ENCODE results near the gene NPY4R2.
"Not testable (repeated sequence)": the region's sequence is repeated elsewhere in the genome, so short reads cannot be mapped to it uniquely, and the experiment has no call there.

Gene NPY4R2

DNA sequence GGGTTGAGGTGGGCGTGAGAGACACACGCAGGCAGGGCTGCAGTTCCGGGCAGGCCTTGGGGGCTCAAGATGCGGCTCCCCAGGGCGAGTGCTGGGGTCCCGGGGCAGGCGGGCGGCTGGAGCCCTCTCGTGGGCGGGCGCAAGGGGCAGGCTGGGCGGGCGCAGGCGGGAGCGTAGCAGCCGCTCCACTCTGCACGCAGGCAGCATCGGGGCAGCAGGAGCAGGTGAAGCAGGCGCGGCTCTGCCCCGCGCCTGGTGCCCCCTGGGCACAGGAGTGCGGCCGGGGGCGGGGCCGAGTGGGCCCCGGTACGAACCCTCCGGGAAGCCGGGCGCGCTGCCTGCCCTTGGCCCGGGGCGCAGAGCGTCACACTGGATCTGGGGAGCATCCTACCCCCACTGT lies at the start of gene NPY4R2:
Gene NPY4R2, plus strand, starts transcription at position 188 of the 400 bp plus-strand sequence. CDS start 3,326 bp downstream, outside the sequence.
- not testable (repeated sequence) for DNase-seq

DNA sequence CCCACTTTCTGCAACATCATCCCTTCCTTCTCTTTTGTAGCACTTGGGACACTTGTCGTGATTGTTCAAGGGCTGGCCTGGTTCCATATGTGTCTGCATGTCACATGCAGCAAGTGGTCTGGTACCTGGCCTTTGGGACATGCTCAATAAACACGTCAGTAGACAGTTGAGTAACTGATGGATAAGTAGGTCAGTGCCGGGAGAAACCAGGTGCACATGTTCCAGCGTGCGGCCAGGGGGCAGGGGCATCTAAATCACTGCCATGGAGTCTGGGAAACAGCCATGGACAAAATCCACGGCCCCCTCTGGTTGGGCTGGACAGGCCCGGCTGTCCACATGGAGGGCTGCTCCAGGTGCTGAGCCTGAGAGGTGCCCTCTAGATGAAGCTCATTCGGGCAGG lies 47.6 kb upstream of the NPY4R2 start:
- DNase-seq = not testable (repeated sequence)

DNA sequence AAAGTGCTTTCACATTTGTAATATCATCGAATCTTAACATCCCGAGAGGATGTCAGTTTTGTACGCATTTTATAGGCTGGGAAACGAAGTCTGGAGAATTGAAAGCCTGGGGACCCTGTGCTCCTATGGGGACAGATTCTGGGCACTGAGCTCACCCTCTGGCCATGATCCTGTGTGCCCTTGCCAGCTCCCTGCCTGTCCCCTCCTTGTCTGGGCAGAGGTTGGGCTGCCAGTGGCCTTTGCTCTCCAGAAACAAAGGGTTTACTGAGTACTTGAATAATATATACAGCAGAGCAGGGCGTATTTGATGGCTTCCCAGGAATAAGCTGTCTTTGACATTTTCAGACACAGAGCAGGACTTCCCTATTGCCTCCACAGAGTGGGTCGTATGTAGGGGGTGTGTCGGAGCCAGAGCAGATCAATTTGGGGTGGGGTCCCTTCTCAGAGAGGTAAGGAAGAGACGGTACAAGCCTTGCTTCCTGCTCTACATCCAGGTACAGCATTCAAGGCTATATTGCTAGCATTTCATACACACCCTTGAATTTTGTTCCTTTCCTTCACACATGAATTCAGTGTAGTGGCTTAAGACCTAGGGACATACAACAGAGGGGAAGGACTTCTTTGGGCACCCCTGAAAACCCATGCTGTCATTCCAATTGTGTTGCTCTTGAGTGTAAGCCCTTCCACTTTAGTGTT lies 46.8 kb upstream of the NPY4R2 start:
- not testable (repeated sequence) for DNase-seq

DNA sequence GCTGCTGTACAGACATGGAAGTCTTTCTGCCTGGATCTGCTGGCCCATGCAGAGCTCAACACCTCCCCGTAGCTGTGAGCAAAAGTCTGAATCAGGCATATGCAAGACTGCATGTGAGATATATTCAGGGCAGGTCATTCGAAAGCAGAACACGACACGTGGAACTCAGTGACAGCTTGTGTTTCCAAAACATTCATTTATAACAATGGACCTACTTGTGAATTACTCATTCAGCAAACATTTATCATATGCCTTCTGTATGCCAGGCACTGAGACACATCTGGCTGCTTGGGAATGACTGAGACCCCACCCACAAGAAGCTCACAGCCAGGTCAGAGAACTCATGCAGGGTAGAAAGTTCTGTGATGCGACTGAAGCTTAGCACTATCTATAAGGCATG lies 46.2 kb upstream of the NPY4R2 start:
- not testable (repeated sequence) for DNase-seq

- DNase-seq = not testable (repeated sequence)
These were observed 34.2 kb upstream of the NPY4R2 start for GRCh38 chr10:47884239-47884638.

GRCh38 chr10:47884934-47885333 lies 33.5 kb upstream of the NPY4R2 start:
- not testable (repeated sequence) for DNase-seq

- not testable (repeated sequence) for DNase-seq
These were observed 32.1 kb upstream of the NPY4R2 start for GRCh38 chr10:47886356-47886755.

GRCh38 chr10:47886827-47887226 lies 31.6 kb upstream of the NPY4R2 start:
- DNase-seq = not testable (repeated sequence)

- not testable (repeated sequence) for DNase-seq
These were observed 27.7 kb upstream of the NPY4R2 start for GRCh38 chr10:47890737-47891136.

DNA sequence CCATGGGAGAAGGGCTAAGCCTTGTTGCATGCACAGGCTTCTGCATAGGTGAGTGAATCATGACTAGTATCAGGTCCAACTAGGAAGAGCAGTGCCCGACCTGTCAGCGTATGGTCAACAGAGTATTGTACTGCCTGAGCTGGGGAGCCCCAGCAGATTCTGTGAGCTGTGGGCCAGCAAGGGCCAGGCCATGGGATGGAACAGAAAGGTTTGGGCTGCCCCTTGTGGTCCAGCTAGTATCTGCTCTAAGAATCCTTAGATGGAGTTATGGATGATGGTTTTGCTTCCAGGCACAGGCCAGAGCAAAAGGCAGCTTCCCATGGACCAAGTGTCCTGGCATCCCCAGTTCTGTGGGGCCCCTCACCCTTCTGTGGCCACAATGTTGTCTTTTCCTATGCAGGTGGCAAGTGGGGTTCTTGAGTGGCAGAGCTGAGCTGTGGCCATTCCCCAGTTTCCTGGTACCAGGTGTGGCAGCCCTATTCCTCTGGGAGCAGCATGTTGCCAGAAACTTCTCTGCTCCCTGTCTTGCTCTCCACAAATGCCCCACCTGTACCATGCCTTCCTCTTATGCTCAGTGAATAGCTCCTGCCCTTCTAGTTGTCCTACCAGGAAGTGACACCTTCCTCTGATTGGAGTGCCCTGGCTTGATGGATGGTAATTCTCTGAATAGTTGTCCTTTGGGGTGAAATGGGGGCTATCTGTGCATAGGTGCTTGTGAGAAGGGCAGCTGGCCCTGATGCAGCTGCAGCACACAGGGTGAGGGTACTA lies 25.8 kb upstream of the NPY4R2 start:
- not testable (repeated sequence) for DNase-seq

DNA sequence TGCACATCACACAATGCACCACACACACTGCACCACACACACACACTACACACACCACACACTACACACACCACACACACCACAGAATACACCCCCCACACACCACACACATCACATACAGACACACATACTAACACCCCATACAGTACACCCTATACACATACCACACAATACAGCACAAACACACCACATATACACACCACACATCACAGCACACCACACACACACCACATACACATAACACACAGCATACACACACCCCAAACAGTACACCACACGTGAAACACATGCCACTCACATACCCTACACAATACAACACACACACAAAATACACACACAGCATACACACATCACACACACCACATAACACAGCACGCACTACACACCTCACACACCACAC lies 23.9 kb upstream of the NPY4R2 start:
- not testable (repeated sequence) for DNase-seq

GRCh38 chr10:47897813-47898212 lies 20.6 kb upstream of the NPY4R2 start:
- not testable (repeated sequence) for DNase-seq

DNA sequence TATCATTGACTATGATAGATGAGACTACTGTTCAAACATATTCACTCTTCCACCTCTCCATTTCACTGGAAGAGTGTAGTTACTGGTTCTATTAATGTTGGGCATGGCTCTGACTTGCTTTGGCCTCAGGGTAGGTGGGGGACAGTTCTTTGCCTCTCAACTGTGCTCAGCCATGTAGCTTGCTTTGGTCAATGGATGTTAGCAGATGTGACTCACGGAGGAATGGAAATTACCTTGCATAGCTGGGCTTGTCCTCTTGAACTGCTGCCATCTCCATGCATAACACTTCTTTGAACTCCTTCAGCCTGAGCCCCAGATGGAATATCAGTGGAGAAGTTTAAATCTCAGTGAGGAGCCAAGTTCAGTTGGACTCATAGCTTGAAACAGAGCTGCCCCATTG lies 9.1 kb upstream of the NPY4R2 start:
- DNase-seq = not testable (repeated sequence)

- not testable (repeated sequence) for DNase-seq
These were observed 8.0 kb upstream of the NPY4R2 start for GRCh38 chr10:47910486-47910885.

DNA sequence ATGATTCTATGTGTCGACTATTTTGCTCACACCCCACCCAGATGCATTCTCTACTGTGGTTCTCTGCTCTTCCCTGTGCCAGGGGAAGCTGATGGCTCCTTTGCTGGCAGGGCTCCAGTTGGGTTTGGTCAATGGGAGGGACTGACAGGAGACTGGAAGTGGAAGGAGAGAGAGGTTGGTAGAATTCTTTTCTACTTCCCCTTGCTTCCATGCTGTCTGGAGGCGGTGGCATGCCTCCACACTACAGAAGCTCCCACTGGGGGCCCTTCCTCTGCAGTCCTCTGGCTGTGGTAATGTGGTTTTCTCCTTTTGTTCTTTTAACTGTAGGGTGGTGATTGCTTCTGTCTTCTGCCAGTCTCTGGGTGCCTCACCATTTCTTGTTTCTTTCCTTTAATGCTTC lies 4.4 kb upstream of the NPY4R2 start:
- DNase-seq = not testable (repeated sequence)

DNA sequence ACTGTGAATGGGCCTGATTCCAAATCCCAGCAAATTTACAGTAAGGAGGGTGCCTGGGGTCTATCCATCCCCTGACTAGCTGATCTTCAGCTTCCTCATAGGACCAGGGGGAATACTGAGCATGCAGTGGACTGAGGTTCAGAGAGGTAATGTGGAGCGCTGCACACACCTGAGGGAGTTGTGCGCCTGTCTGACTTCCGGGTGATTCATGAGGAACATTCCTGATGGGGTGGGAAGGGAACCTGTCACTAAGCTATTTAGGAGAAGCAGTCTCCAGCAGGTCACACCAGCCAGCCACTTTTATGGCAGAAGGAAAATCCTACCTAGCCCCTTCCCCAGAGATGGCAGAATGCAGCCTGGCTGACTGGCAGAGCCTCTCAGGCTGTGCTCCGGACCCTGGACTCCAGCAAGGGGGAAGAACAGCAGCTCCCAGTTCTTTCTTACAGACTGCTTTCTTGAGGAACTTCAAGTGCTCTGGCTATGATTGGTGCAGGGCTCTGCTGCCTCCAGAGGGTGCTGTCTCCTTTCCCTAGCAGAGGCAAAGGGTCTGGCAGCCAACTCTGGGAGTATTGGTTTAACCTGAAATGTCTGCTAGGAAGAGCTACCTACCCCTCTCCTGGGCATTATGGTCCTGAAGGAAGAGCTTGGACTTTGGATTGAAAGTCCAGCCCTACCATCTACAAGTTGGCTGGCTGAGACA lies 2.5 kb upstream of the NPY4R2 start:
- DNase-seq = not testable (repeated sequence)

DNA sequence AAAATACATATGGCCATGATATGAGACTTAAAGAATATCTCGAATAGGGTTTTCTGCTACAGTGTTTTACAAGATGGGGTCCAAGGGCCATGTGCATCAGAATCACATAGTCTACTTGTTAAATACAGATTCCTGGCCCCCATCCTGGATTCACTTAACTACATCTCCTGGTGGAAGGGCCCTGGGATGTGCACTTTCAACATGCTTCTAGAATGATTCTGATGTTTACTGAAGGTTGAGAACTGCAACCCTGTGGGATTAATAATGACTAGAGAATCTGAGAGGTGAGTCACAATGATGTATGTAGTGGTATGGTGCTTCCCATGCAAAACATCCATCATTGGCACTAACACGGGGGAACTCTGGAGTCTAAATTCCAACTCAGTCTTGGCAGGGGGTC lies 2.1 kb downstream of the NPY4R2 start:
- not testable (repeated sequence) for DNase-seq

DNA sequence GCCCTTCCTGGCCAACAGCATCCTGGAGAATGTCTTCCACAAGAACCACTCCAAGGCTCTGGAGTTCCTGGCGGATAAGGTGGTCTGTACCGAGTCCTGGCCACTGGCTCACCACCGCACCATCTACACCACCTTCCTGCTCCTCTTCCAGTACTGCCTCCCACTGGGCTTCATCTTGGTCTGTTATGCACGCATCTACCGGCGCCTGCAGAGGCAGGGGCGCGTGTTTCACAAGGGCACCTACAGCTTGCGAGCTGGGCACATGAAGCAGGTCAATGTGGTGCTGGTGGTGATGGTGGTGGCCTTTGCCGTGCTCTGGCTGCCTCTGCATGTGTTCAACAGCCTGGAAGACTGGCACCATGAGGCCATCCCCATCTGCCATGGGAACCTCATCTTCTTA lies 4.0 kb downstream of the NPY4R2 start:
- DNase-seq = not testable (repeated sequence)

DNA sequence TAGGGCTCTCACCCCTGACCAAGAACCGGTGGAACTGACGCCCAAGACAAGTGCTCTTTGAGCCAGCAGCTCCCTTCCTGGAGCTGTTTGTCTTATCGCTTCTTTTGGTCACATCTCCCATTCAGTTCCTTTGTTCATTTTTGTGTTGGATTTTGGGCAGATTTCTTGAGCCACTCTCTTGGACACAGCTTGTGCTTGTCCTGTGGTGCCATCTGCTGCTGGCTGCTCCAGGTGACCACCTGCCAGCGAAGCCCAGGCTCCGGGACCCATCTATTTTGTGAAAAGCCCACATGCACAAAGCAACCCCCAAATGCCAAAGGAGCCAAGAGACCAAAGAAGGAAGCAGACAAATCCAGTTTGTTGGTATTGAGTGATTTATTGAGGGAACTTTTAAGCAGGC lies 6.2 kb downstream of the NPY4R2 start:
- DNase-seq = not testable (repeated sequence)

DNA sequence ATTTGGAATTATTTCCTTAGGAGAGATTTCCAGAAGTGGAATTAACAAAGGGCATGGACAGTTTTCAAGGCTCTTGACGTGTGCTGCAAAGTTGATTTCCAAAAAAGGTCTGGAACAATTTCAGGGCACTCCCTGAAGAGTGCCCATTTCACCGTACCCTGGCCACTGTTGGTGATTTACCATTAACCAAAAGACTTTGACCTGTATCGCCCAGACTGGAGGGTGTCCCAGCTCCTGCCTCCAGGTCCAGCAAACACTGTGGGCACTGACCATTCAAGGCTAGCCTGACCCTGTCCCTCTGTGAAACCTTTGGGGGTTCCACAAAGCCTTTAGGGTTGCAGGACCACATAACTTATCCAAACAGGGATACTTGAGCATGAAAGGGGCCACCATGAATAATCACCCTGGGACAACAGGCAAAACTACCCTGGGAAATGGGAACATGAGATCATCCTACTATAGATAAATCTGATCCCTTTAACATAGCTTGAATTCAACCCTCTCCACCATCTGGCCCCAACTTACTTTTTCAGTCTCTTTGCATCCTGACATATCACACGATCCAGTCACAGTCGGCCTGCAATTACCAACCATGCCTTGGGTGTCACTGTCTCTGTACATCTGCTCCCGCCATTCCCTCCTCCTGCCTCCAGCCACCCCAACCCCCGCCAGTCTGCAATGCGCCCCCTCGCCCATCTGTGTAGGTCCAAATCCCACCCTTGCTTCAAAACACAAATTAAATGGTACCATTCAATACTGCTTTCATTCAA lies 8.9 kb downstream of the NPY4R2 start:
- not testable (repeated sequence) for DNase-seq

DNA sequence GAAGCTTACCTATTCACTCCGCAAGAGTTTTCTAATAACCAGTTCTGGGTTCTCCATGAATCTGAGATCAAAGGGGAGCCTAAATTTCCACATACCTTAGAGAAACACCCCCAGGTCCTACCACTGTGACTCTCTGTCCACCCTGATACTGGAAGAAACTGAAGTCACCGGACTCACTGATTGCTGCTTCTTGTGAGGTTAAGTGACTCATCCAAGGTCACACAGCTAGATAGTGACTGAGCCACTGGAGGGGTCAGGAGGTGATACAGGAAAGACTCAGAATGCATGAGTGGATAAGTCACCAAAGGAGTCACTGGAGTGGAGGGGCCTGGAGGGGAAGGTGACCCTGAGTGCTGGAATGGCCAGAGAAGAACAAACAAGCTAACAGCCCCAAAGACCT lies 9.8 kb downstream of the NPY4R2 start:
- DNase-seq = not testable (repeated sequence)

DNA sequence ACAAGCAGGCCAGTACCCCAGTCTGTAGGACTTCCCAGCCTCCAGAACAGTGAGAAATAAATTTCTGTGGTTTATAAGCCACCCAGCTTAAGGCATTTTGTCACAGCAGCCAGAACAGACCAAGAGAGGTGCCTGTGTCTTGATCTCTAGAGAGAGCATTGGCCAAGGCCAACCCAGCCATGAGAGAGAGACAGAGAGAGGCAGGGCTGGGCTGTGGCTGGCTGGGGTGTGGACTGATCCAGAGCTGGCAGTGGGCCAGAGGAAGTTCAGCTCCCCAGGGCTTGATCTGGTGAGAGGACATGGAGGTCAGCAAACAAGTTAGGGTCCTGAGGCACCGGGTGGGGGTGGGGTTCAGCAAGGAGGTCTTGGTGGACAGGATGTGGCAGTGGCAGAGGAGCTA lies 14.4 kb downstream of the NPY4R2 start:
- DNase-seq = not testable (repeated sequence)

GRCh38 chr10:47933462-47933861 lies 15.0 kb downstream of the NPY4R2 start:
- DNase-seq = not testable (repeated sequence)

All from stimulated activated CD4-positive, alpha-beta T cell treated with anti-CD3 and anti-CD28 coated beads, Interleukin-2, amount 100 ng/mL, for 24 hours (primary cell).